HEK293T (cell line): Measurements from ENCODE around the gene ZC3H12D.
"Not testable (repeated sequence)": the region's sequence is repeated elsewhere in the genome, so short reads cannot be mapped to it uniquely, and the experiment has no call there.

Source experiments
- CTCF ChIA-PET: fragments of 350-600 bp; formaldehyde crosslinking; extraction: SDS; loops from one replicate; lab custom pipeline; 2021; ENCODE audit warnings: antibody characterized with exemption, inconsistent platforms; lab: Yijun Ruan, JAX
- POLR2A ChIA-PET: fragments of 350-600 bp; formaldehyde crosslinking; extraction: SDS; loops from one replicate; lab custom pipeline; 2020; ENCODE audit warnings: antibody characterized with exemption, inconsistent platforms; lab: Yijun Ruan, JAX
- DNase-seq: peaks from one replicate; pipeline ENCODE4 v3.0.0; 2012; ENCODE audit warnings: mixed read lengths; ENCODE audit errors: extremely low spot score
- ARNT ChIP-seq: fragments of 450-650 bp; IDR thresholded peaks from 2 replicates; pipeline ENCODE4 v1.6.1; 2017; ENCODE audit warnings: mild to moderate bottlenecking
- BHLHE40 ChIP-seq: fragments of 450-650 bp; IDR thresholded peaks from 2 replicates; pipeline ENCODE4 v1.6.1; 2016; ENCODE audit warnings: mild to moderate bottlenecking, moderate library complexity, borderline replicate concordance
- CTBP1 ChIP-seq: fragments of 450-650 bp; IDR thresholded peaks from 2 replicates; pipeline ENCODE4 v1.6.1; 2016; ENCODE audit warnings: borderline replicate concordance
- ELF4 ChIP-seq: fragments of 450-650 bp; IDR thresholded peaks from 2 replicates; pipeline ENCODE4 v1.6.1; 2017; ENCODE audit warnings: antibody characterized with exemption
- FOXA1 ChIP-seq: fragments of 450-650 bp; IDR thresholded peaks from 2 replicates; pipeline ENCODE4 v1.6.1; 2016; ENCODE audit warnings: mild to moderate bottlenecking
- FOXK2 ChIP-seq: fragments of 450-650 bp; IDR thresholded peaks from 2 replicates; pipeline ENCODE4 v1.6.1; 2016; ENCODE audit warnings: mild to moderate bottlenecking
- FOXM1 ChIP-seq: fragments of 450-650 bp; IDR thresholded peaks from 2 replicates; pipeline ENCODE4 v1.6.1; 2017; ENCODE audit warnings: mild to moderate bottlenecking, borderline replicate concordance
- HDGF ChIP-seq: fragments of 450-650 bp; IDR thresholded peaks from 2 replicates; pipeline ENCODE4 v1.6.1; 2017; ENCODE audit warnings: antibody characterized with exemption, borderline replicate concordance
- L3MBTL2 ChIP-seq: fragments of 450-650 bp; conservative IDR thresholded peaks from 2 replicates; pipeline ENCODE4 v1.6.1; 2016; ENCODE audit warnings: mild to moderate bottlenecking
- LEF1 ChIP-seq: fragments of 450-650 bp; IDR thresholded peaks from 2 replicates; pipeline ENCODE4 v1.6.1; 2017; ENCODE audit warnings: mild to moderate bottlenecking, borderline replicate concordance
- NFRKB ChIP-seq: fragments of 450-650 bp; IDR thresholded peaks from 2 replicates; pipeline ENCODE4 v1.6.1; 2016; ENCODE audit warnings: mild to moderate bottlenecking, moderate library complexity
- PKNOX1 ChIP-seq: fragments of 450-650 bp; IDR thresholded peaks from 2 replicates; pipeline ENCODE4 v1.6.1; 2016
- SP1 ChIP-seq: fragments of 450-650 bp; IDR thresholded peaks from 2 replicates; pipeline ENCODE4 v1.6.1; 2017
- SUZ12 ChIP-seq: fragments of 450-650 bp; IDR thresholded peaks from 2 replicates; pipeline ENCODE4 v1.6.1; 2016; ENCODE audit warnings: mild to moderate bottlenecking
- TARDBP ChIP-seq: fragments of 450-650 bp; IDR thresholded peaks from 2 replicates; pipeline ENCODE4 v1.6.1; 2016
- ZNF384 ChIP-seq: fragments of 450-650 bp; IDR thresholded peaks from 2 replicates; pipeline ENCODE4 v1.6.1; 2016

The ZC3H12D gene

GRCh38 chr6:149494810-149495209 lies 10.0 kb upstream of the ZC3H12D start:
- CTCF ChIA-PET: interaction anchor here (0.5 to 0.7 kb wide), 3 partner anchors 9 to 1184 kb away, joined by 3 to 6 read pairs (median 4); no protein-coding TSS in a partner anchor
- DNase-seq, POLR2A ChIA-PET: not testable (repeated sequence)

GRCh38 chr6:149493761-149494320 lies 9.0 kb upstream of the ZC3H12D start:
- no peak for DNase-seq
- no peak for TF ChIP-seq BHLHE40
- TF ChIP-seq L3MBTL2: no peak
- TF ChIP-seq SUZ12: no peak
- no peak for TF ChIP-seq ZNF384
- TF ChIP-seq ELF4: no peak
- no peak for TF ChIP-seq LEF1
- TF ChIP-seq HDGF: no peak
- no peak for TF ChIP-seq PKNOX1
- no peak for TF ChIP-seq FOXK2
- TF ChIP-seq NFRKB: no peak
- TF ChIP-seq SP1: no peak
- no peak for TF ChIP-seq TARDBP
- TF ChIP-seq CTBP1: no peak
- no peak for TF ChIP-seq ARNT
- no peak for TF ChIP-seq FOXM1
- no peak for TF ChIP-seq FOXA1
- CTCF ChIA-PET: no interaction called here
- POLR2A ChIA-PET: no interaction called here

GRCh38 chr6:149492798-149493343 lies 8.1 kb upstream of the ZC3H12D start:
- TF ChIP-seq FOXM1: no peak
- TF ChIP-seq PKNOX1: no peak
- TF ChIP-seq ELF4: no peak
- TF ChIP-seq LEF1: no peak
- no peak for TF ChIP-seq ARNT
- no peak for TF ChIP-seq FOXA1
- TF ChIP-seq SP1: no peak
- POLR2A ChIA-PET: no interaction called here
- CTCF ChIA-PET: no interaction called here
- no peak for DNase-seq

GRCh38 chr6:149489967-149490366 lies 5.2 kb upstream of the ZC3H12D start:
- CTCF ChIA-PET: no interaction called here
- POLR2A ChIA-PET: no interaction called here
- TF ChIP-seq CTBP1 (no peak), ARNT (no peak), PKNOX1 (no peak), LEF1 (no peak), TARDBP (no peak), HDGF (no peak), FOXM1 (no peak), FOXA1 (no peak), FOXK2 (no peak), ZNF384 (no peak), NFRKB (no peak), SUZ12 (no peak), SP1 (no peak), L3MBTL2 (no peak), BHLHE40 (no peak), ELF4 (no peak)
- DNase-seq: no peak

- TF ChIP-seq CTBP1 (no peak), NFRKB (no peak), FOXK2 (no peak), ELF4 (no peak), BHLHE40 (no peak)
- ChIA-PET POLR2A (no interaction called here), CTCF (no interaction called here)
- no peak for DNase-seq
Measured at GRCh38 chr6:149488815-149489214, 4.0 kb upstream of the ZC3H12D start.

GRCh38 chr6:149487316-149487715 lies 2.5 kb upstream of the ZC3H12D start:
- POLR2A ChIA-PET: no interaction called here
- TF ChIP-seq LEF1 (no peak), CTBP1 (no peak), SUZ12 (no peak), NFRKB (no peak), L3MBTL2 (no peak), HDGF (no peak), ARNT (no peak), TARDBP (no peak), FOXK2 (no peak), PKNOX1 (no peak), ELF4 (no peak), FOXA1 (no peak), SP1 (no peak), BHLHE40 (no peak), FOXM1 (no peak), ZNF384 (no peak)
- CTCF ChIA-PET: no interaction called here
- no peak for DNase-seq
